ENCODE data around the gene SKP2. TPM values are rescaled to one million over a fixed set of nuclear protein-coding genes. Genes with fewer than 3 reads are reported as not detected.
"Not testable (repeated sequence)": the region's sequence is repeated elsewhere in the genome, so short reads cannot be mapped to it uniquely, and the experiment has no call there.

The SKP2 gene
- polyA plus RNA-seq (2013, experiment 1 of 2; ENCODE audit: insufficient read length): 39.2 TPM
- polyA plus RNA-seq (2013, experiment 2 of 2; ENCODE audit: insufficient read length): 38.4 TPM

DNA sequence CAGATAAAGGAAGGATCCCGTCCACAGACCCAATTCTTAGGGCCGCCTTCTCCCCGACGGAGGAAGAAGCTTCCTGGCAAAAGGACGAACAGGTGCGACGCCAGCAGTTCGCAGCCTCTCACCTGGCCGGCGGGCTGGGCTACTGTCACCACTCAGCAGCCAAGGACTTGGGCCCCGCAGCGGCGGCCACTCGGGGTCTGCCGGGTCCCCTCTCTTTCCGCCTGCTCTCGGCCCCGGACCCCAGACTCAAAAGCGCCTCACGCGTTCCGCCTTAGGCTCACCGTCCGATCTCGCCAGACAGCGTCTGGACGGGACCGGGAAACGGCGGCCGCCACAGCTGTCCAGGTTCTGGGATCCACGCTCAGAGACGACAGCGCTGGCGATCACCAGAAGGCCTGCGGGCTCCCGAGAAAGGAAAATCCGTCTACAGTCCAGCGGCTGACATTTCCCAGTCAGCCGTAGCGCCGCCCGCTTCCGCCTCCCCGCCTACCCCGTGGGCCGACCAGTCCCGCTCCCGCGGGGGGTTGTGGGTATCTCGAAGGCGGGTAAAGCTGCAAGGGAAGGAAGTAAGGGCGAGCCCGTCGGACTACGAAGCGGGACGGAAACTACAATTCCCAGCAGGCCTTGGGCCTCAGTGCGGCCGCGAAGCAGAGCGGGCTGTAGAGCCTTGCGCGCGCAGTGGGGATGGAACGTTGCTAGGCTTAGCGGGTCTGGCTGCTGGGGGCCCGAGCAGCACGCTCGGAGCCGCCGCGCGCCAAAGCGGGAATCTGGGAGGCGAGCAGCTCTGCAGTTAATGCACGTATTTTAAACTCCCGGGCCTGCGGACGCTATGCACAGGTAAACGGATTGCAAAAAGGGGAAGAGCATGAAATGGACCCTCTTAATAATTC is at the start of gene SKP2, which contains the start of gene LMBRD2:
TSS of gene SKP2 (plus strand) at position 678 of the 890 bp plus-strand sequence. CDS start at position 830, 152 bp downstream.
TSS of gene LMBRD2 (minus strand) at position 454 of the 890 bp plus-strand sequence. CDS start 8,538 bp downstream, outside the sequence.
- peak; percentile 98 for DNase-seq

DNA sequence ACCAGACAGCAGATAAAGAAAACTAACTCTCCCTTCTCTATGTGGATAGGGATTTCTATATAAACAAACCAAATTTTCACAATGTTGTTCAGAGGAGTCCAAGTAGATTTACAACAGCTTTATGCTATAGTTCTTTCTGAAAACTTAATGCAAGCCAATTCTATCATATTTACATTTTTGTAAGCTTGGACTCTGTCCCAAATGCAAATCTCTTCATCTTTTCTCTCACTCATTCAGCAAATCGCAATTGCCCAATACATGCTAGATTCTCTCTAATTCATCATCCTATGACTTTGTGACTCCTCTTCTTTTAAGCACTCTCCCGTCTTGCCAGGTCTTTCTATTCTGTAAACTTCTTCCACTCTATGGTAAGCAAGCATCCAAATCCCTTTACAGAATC is 46.1 kb upstream of the SKP2 start:
- DNase-seq: peak; percentile 1

DNA sequence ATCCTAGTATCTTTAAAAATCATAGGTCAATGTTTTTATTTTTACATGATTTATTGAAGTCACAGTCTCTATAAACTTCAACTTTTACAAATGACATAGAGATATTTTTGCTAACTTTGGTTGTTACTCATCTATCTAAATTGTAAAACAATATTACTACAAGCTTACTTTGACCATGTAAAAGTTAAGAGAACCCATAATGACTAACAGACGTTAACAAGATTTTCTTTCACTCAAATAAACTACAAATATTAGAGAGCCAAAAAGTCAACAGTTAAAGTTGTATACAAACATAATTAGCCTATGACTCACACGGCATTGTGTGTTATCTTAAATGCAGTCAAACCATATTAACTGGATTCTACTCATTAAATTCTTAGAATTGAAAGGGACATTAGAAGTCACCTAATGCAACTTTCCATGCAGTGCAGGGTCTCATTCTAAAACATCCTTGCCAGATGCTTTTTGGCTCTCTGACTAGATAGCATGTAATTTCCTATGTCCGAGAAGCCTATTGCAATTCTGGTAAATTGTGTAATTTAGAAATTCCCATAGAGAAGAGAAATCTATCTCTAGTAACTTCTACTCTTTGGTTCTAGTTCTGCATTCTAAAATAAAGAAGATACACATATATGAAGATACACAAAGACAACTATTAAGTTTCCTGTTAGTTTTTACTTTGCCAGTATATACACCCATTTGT is 43.0 kb upstream of the SKP2 start:
- DNase-seq: no peak

DNA sequence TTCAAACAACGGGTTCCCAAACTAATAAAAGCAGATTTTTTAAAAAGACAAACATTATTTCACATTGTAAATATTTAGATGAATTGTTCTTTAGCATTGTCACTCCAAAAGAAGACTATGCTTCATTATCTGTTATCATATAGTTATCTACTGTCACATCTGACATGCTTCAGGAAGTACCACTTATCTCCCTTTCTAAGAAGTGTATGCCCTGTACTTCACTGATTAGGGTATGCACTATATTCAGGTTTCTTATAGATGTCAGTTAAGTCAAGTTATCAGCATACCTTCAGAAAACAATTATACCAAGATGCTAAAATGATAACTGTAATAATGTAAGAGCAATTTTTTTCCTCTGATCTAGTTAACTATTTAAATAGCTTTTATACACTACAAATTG is 40.7 kb upstream of the SKP2 start:
- DNase-seq: no peak

DNA sequence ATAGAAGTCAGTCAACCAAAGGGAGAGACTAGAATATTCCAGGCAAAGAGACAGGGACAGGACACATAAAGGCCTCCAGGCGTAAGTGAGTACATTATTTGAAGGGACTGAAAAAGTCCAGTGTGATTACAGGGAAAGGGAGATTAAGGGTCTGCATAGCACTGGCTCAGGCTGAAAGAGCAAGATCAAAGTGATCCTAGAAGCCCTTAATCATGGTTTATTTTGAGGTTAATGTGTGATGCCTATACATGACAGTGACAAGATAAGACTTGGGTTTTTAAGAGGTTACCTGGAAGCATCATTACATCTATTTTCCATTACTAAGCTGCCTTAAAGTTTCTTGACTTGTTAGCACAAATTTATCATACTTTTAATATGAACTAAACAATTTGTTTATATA is 26.0 kb upstream of the SKP2 start:
- no peak for DNase-seq

DNA sequence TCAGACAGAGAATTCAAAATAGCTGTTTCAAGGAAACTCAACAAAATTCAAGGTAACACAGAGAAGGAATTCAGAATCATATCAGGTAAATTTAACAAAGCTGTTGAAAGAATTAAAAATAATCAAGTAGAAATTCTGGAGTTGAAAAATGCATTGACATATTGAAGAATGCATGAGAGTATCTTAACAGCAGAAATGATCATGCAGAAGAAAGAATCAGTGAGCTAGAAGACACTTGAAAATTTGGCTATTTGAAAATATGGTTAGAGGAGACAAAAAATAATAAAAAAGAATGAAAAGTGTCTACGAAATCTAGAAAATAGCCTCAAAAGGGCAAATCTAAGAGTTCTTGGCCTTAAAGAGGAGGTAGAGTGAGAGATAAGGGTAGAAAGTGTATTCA is 23.1 kb upstream of the SKP2 start:
- no peak for DNase-seq

DNA sequence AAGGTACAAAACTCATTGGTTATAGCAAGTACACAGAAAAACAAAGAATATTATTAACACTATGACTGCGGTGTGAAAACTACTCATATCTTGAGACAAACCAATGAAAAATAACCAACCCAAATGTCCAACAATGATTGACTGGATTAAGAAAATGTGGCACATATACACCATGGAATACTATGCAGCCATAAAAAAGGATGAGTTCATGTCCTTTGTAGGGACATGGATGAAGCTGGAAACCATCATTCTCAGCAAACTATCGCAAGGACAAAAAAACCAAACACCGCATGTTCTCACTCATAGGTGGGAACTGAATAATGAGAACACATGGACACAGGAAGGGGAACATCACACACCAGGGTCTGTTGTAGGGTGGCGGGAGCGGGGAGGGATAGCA is 22.2 kb upstream of the SKP2 start:
- DNase-seq: not testable (repeated sequence)

DNA sequence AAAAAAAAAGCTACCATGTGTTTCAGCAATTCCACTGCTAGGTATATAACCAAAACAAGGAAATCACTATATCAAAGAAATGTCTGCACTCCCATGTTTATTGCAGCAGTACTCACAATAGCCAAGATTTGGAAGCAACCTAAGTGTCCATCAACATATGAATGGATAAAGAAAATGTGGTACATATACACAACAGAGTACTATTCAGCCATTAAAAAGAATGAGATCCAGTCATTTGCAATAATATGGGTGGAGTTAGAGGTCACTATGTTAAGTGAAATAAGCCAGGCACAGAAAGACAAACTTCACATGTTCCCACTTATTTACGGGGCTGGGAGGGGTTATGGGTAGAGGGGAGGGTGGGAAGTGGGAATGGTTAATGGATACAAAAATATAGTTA is 18.9 kb upstream of the SKP2 start:
- DNase-seq: not testable (repeated sequence)

DNA sequence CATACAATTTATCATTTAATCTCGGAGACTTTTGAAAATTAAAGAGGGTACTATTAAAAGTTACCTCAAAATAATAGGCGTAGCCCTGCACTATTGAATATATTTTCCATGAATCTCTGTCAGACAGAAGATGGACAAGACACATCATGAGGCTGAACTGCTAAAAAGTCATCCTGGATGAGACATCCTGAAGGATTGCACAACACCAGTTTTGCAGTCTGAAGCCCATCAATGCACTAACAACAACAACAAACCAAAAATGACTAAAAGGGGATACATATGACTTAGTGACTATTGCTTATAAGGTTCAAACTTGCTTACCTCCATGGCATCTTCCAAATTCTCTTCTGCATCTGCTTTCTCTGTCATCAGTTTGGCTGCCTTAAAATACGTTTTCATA is 15.9 kb upstream of the SKP2 start:
- no peak for DNase-seq

DNA sequence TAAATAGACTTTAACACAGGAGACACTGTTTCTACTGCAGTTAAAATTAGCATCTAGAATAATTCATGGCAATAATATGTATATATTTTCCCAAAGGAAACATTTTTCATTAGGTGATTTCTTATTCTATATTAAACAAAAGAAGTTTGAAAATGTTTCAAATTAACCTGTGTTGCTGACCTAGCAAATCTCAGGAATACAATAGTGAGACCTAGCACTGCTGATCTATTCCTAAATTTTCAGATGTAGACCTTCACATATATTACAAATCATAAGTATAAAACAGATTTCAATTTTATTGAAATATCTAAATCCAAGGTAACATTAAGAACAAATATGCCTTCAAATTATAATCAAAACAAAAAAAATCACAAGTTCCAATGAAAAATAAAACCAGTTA is 15.3 kb upstream of the SKP2 start:
- DNase-seq: no peak

DNA sequence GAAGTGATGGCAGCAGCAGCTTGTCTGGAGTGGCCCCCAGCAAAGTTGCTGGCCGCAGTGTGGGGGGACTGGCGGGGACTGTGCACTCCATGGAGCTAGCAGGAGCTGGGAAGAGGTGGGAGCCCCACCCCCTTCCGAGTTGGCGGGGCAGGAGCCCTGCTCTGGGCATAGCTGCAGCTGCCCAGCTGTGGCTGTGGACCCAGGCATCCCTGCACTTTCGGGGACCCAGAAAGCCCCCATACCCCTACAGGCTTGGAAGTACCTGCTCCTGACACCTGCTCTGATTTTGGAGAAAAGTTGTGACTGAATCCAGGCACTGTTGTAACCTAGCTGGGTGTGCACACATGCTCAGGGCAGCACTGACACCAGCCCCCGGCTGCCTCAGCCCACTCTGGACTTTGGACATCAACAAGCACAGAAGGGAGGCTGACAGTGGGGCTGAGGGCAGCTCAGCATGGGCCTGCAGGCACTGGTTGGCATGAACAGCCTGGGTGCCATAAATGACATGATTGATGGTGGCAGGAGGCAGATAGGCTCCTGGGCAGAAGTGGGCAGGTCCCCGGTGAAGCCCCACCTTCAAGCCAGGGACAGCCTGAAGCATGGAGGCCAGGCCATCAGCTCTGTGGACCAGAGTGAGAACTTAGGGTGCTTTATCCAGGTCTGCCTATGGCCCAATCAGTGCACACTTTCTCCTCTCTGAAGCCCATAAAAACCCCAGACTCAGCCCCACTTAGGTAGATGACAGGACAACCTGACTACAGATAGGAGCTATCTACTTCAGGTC is 12.8 kb upstream of the SKP2 start:
- DNase-seq: no peak

DNA sequence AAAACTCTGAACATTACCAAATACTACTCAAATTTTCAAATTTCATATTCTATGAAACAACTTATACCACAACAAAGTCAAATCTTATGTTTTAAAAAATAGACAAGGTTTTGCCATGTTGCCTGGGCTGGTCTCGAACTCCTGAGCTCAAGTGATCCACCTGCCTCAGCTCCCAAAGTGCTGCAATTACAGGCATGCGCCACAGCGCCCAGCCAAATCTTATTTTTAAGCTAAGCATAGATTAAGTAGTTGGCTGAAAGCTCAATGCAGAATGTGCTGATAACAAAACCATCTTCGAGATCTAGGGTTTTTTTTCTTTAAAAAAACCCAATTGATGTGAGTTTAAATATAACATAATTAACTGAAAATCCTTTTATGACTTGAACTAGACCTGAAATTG is 6.6 kb upstream of the SKP2 start:
- no peak for DNase-seq

DNA sequence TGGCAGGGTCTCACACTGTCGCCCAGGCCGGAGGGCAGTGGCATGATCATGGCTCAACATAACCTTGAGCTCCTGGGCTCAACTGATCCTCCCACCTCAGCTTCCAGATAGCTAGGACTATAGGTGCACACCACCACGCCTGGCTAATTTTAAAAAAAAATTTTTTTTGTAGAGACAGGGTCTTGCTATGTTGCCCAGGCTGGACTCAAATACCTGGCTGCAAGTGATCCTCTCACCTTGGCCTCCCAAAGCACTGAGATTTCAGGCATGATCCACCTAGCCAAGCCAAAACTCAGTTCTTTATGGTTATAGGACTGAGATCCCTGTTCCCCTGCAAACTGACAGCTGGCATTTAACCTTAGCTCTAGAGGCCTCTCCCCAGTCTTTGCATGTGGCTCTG is 5.5 kb upstream of the SKP2 start:
- no peak for DNase-seq

DNA sequence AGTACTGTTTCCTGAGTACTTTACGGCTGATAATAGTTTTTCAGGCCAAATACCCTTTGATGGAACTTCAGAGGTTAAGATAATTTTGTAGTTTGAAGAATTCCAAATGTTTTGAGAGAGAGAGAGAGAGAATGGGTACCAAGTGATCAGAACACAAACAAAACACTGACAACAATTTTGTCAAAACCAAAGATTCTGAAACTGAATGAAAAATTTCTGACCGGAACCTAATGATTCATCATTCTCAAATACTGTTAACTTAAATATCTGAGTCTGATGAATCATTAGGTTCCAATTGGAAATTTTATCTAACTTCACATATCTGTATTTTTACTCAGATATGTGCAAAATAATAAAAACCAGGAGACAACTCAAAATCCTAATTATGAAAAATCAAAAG is 4.2 kb upstream of the SKP2 start:
- no peak for DNase-seq

DNA sequence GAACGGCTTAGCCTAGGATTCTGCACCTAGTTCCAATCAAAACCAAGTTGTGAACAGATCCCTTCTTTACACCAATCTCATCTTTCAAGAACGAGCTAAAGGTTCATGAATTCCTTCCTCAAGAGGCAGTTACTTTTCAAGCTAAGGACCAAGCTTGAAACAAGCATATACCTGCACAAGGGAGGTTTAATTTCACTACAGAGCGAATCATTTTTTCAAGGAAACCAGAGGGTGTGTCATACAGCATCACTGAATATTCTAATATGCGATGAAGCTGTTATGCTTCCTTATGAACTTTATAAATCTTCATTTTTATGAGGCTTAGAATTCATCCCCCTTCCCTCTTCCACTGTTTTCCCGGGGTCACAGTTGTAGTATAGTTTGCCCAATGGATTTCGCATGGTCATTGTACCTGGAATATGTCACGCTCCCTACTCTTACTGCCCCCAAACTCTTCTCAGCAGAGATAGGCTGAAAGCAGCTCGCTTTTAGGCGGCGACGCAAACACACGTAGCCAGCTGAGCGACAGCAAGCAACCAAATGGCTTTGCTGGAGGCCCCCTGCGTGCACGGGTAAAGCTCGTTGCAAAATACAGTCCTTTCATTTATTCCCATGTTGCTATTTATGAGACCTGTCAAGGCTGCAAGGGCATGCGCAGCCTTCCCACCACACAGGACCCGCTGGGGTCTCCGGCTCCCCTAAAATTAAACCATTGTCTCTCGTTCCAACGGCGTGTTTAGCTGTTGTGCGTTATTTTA is 1.1 kb upstream of the SKP2 start:
- DNase-seq: peak; percentile 31

DNA sequence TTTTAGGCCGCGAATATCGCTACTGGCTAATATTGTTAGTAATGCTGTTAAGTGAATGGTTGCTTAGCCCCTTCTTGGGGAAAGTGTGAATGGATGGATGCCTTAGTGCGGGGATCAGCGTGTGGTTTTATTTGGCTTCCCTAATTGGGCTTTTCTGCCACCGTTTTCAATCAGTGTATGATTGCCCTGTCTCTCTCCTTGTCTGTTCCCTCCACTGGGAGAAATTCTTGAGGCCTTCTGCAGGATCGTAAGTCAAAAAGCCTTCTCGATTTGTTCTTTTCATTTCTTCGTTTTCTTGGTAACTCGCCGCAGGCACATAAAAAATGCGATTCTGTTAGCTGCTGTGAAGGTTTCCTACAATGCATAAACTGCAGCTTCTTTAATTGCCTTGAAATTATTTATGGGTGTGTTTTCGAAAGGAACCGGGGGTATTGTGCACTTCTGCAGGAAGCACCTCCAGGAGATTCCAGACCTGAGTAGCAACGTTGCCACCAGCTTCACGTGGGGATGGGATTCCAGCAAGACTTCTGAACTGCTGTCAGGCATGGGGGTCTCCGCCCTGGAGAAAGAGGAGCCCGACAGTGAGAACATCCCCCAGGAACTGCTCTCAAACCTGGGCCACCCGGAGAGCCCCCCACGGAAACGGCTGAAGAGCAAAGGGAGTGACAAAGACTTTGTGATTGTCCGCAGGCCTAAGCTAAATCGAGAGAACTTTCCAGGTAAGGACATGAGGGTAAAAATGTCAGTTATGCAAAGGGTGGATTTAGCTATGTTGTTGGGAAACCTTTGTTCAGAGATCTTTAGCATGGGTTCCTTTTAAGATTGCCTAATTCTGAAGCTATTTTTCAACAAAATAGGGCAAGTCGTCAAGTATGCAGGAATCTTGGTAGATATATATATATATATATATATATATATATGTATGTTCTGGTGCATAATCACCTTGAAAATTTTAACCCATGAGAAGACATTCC is 700 bp downstream of the SKP2 start:
- peak; percentile 27 for DNase-seq

DNA sequence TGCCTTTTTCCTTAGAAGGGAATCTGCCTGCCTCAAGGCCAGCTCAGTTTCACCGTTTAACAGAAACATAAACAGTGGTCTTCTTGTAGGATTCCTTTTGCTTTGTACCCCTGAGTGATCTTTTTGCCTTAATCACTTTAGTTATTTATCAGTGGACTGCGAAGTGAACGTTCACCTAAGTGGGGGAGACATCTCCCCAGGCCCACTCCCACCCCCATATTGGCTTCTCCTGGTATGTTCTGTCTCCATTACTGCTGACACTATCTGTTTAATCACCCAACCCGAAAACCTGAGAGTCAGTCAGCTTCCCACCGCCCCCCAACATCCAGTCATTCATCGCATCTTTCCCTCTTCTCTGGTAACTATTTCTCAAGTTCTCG is 1.4 kb downstream of the SKP2 start:
- no peak for DNase-seq

DNA sequence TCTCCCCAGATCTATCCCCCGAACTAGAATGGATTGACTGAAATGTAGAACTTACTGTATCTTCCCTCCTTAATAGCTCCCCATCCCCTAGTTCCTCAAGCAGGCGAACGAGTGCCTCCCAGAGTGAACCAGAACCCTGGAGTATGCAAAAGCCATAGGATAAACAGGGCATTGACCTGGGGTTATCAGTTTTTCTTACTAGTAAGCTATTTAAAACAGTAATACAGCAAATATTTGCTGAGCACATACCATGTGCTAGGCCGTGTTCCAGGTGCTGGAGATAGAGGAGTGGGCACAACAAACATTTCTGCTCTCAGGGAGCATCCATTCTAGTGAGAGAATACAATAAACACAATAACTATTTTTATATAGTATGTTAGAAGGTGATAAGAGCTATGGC is 1.8 kb downstream of the SKP2 start:
- no peak for DNase-seq

DNA sequence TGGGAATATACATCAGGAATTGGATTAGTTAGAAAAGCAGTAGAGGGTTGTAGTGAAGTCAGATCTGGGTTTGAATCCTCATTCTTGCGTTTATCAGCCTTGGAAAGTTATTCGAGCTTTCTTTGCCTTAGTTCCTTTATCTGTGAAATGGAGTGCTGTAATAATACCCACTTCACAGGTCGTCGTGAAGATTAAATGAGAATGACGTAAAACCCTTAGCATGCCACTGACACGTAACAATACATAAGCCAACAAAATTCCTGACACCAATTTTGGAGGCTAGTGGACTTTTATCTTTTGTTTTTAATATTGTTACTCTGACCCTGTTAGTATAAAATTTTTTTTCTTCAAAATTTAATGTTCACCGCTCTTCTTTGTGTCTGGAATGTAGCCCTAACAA is 3.4 kb downstream of the SKP2 start:
- no peak for DNase-seq

DNA sequence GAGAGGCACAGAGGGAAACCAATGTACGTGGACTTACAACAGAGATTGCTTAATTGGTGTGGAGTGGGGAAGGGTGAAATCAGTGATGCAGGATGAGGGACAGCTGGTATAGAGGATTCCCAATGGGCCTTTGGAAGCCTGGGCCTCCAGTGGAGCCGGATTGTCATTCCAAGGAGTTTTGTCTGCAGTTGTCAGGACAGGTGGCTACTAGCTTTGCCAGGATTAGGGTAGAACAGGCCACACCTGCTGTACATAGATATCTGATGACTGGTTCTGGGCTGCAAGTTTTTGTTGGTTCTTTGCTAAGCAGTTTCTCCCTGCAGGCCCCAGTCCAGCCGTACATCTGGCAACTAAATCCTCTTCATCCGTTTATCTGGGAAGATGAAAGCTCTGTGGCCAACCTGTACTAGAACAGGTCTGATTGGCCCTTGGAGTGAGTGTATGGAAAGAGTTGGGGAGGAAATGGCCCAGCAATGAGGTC is 4.2 kb downstream of the SKP2 start:
- peak; percentile 85 for DNase-seq

DNA sequence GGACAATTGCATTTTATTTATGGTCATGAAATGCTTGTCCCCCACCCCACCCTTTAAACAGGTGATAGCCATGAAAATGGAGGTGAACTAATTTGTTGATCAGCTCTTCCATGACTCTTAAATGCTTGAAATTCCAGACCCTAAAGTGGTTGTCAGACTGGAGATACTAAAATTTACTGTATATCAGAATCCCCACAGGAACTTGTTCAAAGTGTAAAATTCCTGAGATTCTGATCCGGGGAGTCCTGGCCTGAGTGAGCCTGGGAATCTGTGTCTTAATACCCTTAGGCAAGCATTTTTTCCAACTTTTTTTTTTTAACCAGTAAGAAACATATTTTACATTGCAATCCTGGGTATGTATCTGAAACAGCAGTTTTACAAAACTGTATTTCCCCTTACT is 4.7 kb downstream of the SKP2 start:
- DNase-seq: peak; percentile 94
